ENCODE results near the gene RIMKLB. TPM values are rescaled to one million over a fixed set of nuclear protein-coding genes. Genes with fewer than 3 reads are reported as not detected.
A peak's percentile ranks its signal among the peaks of the same experiment; 100 is the strongest.
"Not testable (repeated sequence)": the region's sequence is repeated elsewhere in the genome, so short reads cannot be mapped to it uniquely, and the experiment has no call there.

Gene RIMKLB
- total RNA-seq, 1 donor from 2014 or later = 42.6 TPM

DNA sequence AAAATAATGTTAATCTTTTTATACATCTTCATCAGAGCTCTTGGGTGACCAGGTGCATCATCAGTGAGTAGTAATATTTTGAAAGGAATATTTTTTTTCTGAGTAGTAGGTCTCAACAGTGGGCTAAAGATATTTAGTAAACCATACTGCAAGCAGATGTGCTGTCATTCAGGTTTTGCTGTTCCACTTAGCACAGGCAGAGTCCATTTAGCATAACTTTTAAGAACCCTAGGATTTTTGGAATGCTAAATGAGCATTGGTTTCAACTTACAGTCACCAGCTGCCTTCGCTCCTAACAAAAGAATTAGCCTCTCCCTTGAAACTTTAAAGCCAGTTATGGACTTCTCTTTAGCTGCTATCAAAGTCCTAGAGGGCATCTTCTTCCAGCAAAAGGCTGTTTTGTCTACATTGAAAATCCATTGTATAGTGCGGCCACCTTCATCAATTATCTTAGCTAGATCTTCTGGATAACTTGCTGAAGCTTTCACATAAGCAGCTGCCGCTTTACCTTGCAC lies 24.6 kb downstream of the RIMKLB start:
- Histone ChIP-seq H3K4me3 (ENCODE audit: low read depth, low read length) (no peak overlapping the region), H3K27me3 (ENCODE audit: control insufficient read depth, insufficient read depth, low read length) (no peaks in the 10 kb centered on the region), H3K36me3 (ENCODE audit: control insufficient read depth, insufficient read depth, low read length) (peaks cover 2% of the 10 kb centered on the region)
- DNase-seq (ENCODE audit: low read depth) = no peak
- no peak for FAIRE-seq
- TF ChIP-seq, protein P1, sequence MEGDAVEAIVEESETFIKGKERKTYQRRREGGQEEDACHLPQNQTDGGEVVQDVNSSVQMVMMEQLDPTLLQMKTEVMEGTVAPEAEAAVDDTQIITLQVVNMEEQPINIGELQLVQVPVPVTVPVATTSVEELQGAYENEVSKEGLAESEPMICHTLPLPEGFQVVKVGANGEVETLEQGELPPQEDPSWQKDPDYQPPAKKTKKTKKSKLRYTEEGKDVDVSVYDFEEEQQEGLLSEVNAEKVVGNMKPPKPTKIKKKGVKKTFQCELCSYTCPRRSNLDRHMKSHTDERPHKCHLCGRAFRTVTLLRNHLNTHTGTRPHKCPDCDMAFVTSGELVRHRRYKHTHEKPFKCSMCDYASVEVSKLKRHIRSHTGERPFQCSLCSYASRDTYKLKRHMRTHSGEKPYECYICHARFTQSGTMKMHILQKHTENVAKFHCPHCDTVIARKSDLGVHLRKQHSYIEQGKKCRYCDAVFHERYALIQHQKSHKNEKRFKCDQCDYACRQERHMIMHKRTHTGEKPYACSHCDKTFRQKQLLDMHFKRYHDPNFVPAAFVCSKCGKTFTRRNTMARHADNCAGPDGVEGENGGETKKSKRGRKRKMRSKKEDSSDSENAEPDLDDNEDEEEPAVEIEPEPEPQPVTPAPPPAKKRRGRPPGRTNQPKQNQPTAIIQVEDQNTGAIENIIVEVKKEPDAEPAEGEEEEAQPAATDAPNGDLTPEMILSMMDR (IDR thresholded peaks at IDR 0.05; ENCODE audit: insufficient read depth, low read length, severe bottlenecking) = no peak

GRCh38 chr12:8734873-8735381 lies 37.1 kb downstream of the RIMKLB start:
- Histone ChIP-seq H3K36me3 (ENCODE audit: control insufficient read depth, insufficient read depth, low read length) (peaks cover 2% of the 10 kb centered on the region), H3K27me3 (ENCODE audit: control insufficient read depth, insufficient read depth, low read length) (no peaks in the 10 kb centered on the region), H3K4me3 (ENCODE audit: low read depth, low read length) (no peak overlapping the region)
- TF ChIP-seq, protein P1 (IDR thresholded peaks at IDR 0.05; ENCODE audit: insufficient read depth, low read length, severe bottlenecking) = no peak
- no peak for FAIRE-seq
- DNase-seq (ENCODE audit: low read depth) = no peak

DNA sequence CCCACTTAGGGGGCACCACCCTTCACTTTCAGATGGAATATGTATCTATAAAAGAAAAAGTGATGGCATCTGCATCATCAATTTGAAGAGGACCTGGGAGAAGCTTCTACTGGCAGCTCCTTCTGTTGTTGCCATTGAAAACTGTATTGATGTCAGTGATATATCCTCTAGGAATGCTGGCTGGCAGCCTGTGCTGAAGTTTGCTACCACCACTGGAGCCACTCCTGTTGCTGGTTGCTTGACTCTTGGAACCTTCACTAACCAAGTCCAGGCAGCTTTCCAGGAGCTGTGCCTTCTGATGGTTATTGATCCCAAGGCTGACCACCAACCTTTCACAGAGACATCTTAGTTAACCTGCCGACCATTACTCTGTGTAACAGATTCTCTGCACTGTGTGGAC lies 44.7 kb downstream of the RIMKLB start:
- TF ChIP-seq, protein P1 (IDR thresholded peaks at IDR 0.05; ENCODE audit: insufficient read depth, low read length, severe bottlenecking) = no peak
- FAIRE-seq (no peak), DNase-seq (ENCODE audit: low read depth) (peak; percentile 57)
- Histone ChIP-seq H3K27me3 (ENCODE audit: control insufficient read depth, insufficient read depth, low read length) (no peaks in the 10 kb centered on the region), H3K4me3 (ENCODE audit: low read depth, low read length) (no peak overlapping the region), H3K36me3 (ENCODE audit: control insufficient read depth, insufficient read depth, low read length) (peaks cover 4% of the 10 kb centered on the region)

DNA sequence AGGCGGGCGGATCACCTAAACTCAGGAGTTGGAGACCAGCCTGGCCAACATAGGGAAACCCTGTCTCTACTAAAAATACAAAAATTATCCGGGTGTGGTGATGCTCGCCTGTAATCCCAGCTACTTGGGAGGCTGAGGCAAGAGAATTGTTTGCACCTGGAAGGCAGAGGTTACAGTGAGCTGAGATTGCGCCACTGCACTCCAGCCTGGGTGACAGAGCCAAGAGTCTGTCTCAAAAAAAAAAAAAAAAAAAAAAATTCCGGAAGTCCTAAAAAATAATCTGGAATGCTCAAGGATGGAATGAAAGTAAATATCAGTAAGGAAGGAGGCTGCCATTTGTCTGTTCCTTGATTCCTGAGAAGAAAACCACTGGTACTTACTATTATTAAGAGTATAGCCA lies 45.3 kb downstream of the RIMKLB start:
- not testable (repeated sequence) for DNase-seq (ENCODE audit: low read depth); H3K36me3 ChIP-seq (ENCODE audit: control insufficient read depth, insufficient read depth, low read length); H3K4me3 ChIP-seq (ENCODE audit: low read depth, low read length); H3K27me3 ChIP-seq (ENCODE audit: control insufficient read depth, insufficient read depth, low read length); FAIRE-seq

GRCh38 chr12:8745631-8746030 lies 47.8 kb downstream of the RIMKLB start:
- FAIRE-seq; DNase-seq (ENCODE audit: low read depth); H3K4me3 ChIP-seq (ENCODE audit: low read depth, low read length); H3K36me3 ChIP-seq (ENCODE audit: control insufficient read depth, insufficient read depth, low read length); H3K27me3 ChIP-seq (ENCODE audit: control insufficient read depth, insufficient read depth, low read length): not testable (repeated sequence)

DNA sequence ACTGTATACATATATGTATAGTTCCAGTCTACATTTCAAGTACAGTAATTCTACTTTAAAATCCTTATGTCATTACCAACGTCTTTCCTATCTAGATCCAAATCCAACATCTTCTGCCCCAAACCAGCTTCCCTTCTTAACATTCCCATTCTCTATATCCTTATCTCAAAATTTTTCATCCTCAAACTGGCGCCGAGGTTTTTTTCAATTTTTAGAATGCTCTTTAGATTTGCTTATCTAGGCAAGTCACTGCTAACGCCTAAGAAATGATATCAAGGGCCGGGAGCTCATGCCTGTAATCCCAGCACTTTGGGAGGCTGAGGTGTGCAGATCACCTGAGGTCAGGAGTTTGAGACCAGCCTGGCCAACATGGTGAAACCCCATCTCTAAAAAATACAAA lies 48.3 kb downstream of the RIMKLB start:
- H3K36me3 ChIP-seq (ENCODE audit: control insufficient read depth, insufficient read depth, low read length) = peaks cover 2% of the 10 kb centered on the region
- H3K27me3 ChIP-seq (ENCODE audit: control insufficient read depth, insufficient read depth, low read length) = no peaks in the 10 kb centered on the region
- DNase-seq (ENCODE audit: low read depth) (no peak), FAIRE-seq (no peak)
- no peak overlapping the region for H3K4me3 ChIP-seq (ENCODE audit: low read depth, low read length)
- TF ChIP-seq, protein P1 (IDR thresholded peaks at IDR 0.05; ENCODE audit: insufficient read depth, low read length, severe bottlenecking) = no peak

GRCh38 chr12:8760076-8760475 lies 62.3 kb downstream of the RIMKLB start:
- not testable (repeated sequence) for FAIRE-seq; DNase-seq (ENCODE audit: low read depth); H3K36me3 ChIP-seq (ENCODE audit: control insufficient read depth, insufficient read depth, low read length); H3K27me3 ChIP-seq (ENCODE audit: control insufficient read depth, insufficient read depth, low read length); H3K4me3 ChIP-seq (ENCODE audit: low read depth, low read length)

DNA sequence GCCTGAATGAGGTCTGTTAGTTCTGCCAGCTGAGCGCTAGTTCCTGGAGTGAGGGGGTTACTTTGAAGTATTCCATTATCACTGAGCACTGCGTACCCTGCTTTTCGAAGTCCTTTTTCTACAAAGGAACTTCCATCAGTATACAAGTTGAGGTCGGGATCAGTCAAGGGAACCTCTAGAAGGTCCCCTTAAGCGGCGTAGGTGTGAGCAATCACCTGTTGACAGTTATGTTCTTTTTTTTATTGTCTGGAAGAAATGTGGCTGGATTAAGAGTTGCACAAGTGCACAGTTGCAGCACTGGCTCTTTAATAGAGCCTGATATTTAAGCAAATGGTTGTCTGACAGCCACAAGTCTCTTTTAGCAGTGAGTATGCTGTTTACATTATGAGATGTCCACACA lies 64.9 kb downstream of the RIMKLB start:
- DNase-seq (ENCODE audit: low read depth); H3K36me3 ChIP-seq (ENCODE audit: control insufficient read depth, insufficient read depth, low read length); FAIRE-seq; H3K4me3 ChIP-seq (ENCODE audit: low read depth, low read length); H3K27me3 ChIP-seq (ENCODE audit: control insufficient read depth, insufficient read depth, low read length): not testable (repeated sequence)

- not testable (repeated sequence) for FAIRE-seq; H3K36me3 ChIP-seq (ENCODE audit: control insufficient read depth, insufficient read depth, low read length); H3K4me3 ChIP-seq (ENCODE audit: low read depth, low read length); DNase-seq (ENCODE audit: low read depth); H3K27me3 ChIP-seq (ENCODE audit: control insufficient read depth, insufficient read depth, low read length)
Observed at GRCh38 chr12:8766121-8766520, 68.3 kb downstream of the RIMKLB start.
